ENCODE results near the gene PEAK1.

The PEAK1 gene

GRCh38 chr15:77446840-77447390, 27.0 kb upstream of the PEAK1 start:
- DNase-seq (ENCODE audit: low read depth) = no peak
- no peak for TF ChIP-seq CTCF (IDR thresholded peaks at IDR 0.05; ENCODE audit: control insufficient read depth, insufficient read depth, low read depth, low read length, missing control alignments)
- no peak overlapping the region for H3K4me3 ChIP-seq (ENCODE audit: control insufficient read depth, low read depth, low read length)

- DNase-seq (ENCODE audit: low read depth) = no peak
- H3K4me3 ChIP-seq (ENCODE audit: control insufficient read depth, low read depth, low read length) = no peak overlapping the region
- no peak for TF ChIP-seq CTCF (IDR thresholded peaks at IDR 0.05; ENCODE audit: control insufficient read depth, insufficient read depth, low read depth, low read length, missing control alignments)
Observed at GRCh38 chr15:77440378-77440999, 20.6 kb upstream of the PEAK1 start.

- DNase-seq (ENCODE audit: low read depth) = no peak
- TF ChIP-seq CTCF (IDR thresholded peaks at IDR 0.05; ENCODE audit: control insufficient read depth, insufficient read depth, low read depth, low read length, missing control alignments) = no peak
- no peak overlapping the region for H3K4me3 ChIP-seq (ENCODE audit: control insufficient read depth, low read depth, low read length)
Observed at GRCh38 chr15:77437264-77437663, 17.4 kb upstream of the PEAK1 start.

GRCh38 chr15:77436822-77437221, 16.9 kb upstream of the PEAK1 start:
- H3K4me3 ChIP-seq (ENCODE audit: control insufficient read depth, low read depth, low read length) = no peak overlapping the region
- TF ChIP-seq CTCF (IDR thresholded peaks at IDR 0.05; ENCODE audit: control insufficient read depth, insufficient read depth, low read depth, low read length, missing control alignments) = no peak
- no peak for DNase-seq (ENCODE audit: low read depth)

GRCh38 chr15:77430652-77431051, 10.7 kb upstream of the PEAK1 start:
- DNase-seq (ENCODE audit: low read depth) = no peak
- H3K4me3 ChIP-seq (ENCODE audit: control insufficient read depth, low read depth, low read length) = no peak overlapping the region
- no peak for TF ChIP-seq CTCF (IDR thresholded peaks at IDR 0.05; ENCODE audit: control insufficient read depth, insufficient read depth, low read depth, low read length, missing control alignments)

GRCh38 chr15:77430213-77430612, 10.3 kb upstream of the PEAK1 start:
- no peak for DNase-seq (ENCODE audit: low read depth)
- H3K4me3 ChIP-seq (ENCODE audit: control insufficient read depth, low read depth, low read length) = no peak overlapping the region
- no peak for TF ChIP-seq CTCF (IDR thresholded peaks at IDR 0.05; ENCODE audit: control insufficient read depth, insufficient read depth, low read depth, low read length, missing control alignments)

All from AG09309 (cell line).